ENCODE results near the gene NRXN2. TPM values are rescaled to one million over a fixed set of nuclear protein-coding genes. Genes with fewer than 3 reads are reported as not detected.

The NRXN2 gene
- total and polyA plus RNA-seq, 2 of the 13 experiments (the other 11 are each of a cell fraction or from before 2014, with no cell fraction given), result not detected

GRCh38 chr11:64759131-64759721 lies 36.2 kb upstream of the NRXN2 start (continued):
- TF ChIP-seq RBFOX2 (IDR thresholded peaks at IDR 0.05; ENCODE audit: low read depth, low read length) (no peak), ZNF850 (CRISPR knock-in tag; conservative IDR thresholded peaks at IDR 0.05) (no peak), SPEN (CRISPR knock-in tag; IDR thresholded peaks at IDR 0.05; ENCODE audit: low read depth) (0 out of 2 replicates have a peak, but pooled peaks have one; percentile 23), MEF2D (CRISPR knock-in tag; IDR thresholded peaks at IDR 0.05) (no peak), TIGD3 (CRISPR knock-in tag; IDR thresholded peaks at IDR 0.05; ENCODE audit: borderline replicate concordance) (no peak), KAT2B (IDR thresholded peaks at IDR 0.05; ENCODE audit: borderline replicate concordance, low read depth, low read length) (no peak), REL (CRISPR knock-in tag; conservative IDR thresholded peaks at IDR 0.05) (no peak), HMG20B (CRISPR knock-in tag; conservative IDR thresholded peaks at IDR 0.05) (no peak), DNMT3B (CRISPR knock-in tag; conservative IDR thresholded peaks at IDR 0.05) (no peak), RFX1 (IDR thresholded peaks at IDR 0.05) (no peak), HOXD1 (CRISPR knock-in tag; IDR thresholded peaks at IDR 0.05) (no peak), TSC22D2 (CRISPR knock-in tag; IDR thresholded peaks at IDR 0.05; ENCODE audit: borderline replicate concordance) (no peak), SIN3A (IDR thresholded peaks at IDR 0.05; ENCODE audit: borderline replicate concordance, low read depth, low read length) (no peak), SOX13 (IDR thresholded peaks at IDR 0.05) (no peak), SOX13 (CRISPR knock-in tag; conservative IDR thresholded peaks at IDR 0.05 in 1 of 2, IDR thresholded peaks at IDR 0.05 in 1 of 2) (no peak; a peak in 1 of 4 replicates), MBNL3 (CRISPR knock-in tag; conservative IDR thresholded peaks at IDR 0.05) (no peak), THAP11 (CRISPR knock-in tag; IDR thresholded peaks at IDR 0.05) (0 out of 2 replicates have a peak, but pooled peaks have one; percentile 18), RFX3 (CRISPR knock-in tag; IDR thresholded peaks at IDR 0.05) (no peak), ZKSCAN1 (IDR thresholded peaks at IDR 0.05; ENCODE audit: low read length) (no peak), GATA4 (IDR thresholded peaks at IDR 0.05; ENCODE audit: borderline replicate concordance, low read depth) (no peak), FOXK1 (CRISPR knock-in tag; IDR thresholded peaks at IDR 0.05; ENCODE audit: borderline replicate concordance, low read depth) (no peak), RXRA (CRISPR knock-in tag; IDR thresholded peaks at IDR 0.05) (peak; percentile 52; the same call in 1 of the 2 replicates), ZFY (CRISPR knock-in tag; IDR thresholded peaks at IDR 0.05) (peak; percentile 47; the same call in 1 of the 2 replicates), MIXL1 (CRISPR knock-in tag; IDR thresholded peaks at IDR 0.05) (no peak), ZNF557 (CRISPR knock-in tag; IDR thresholded peaks at IDR 0.05) (no peak)
- TF ChIP-seq, protein P1, sequence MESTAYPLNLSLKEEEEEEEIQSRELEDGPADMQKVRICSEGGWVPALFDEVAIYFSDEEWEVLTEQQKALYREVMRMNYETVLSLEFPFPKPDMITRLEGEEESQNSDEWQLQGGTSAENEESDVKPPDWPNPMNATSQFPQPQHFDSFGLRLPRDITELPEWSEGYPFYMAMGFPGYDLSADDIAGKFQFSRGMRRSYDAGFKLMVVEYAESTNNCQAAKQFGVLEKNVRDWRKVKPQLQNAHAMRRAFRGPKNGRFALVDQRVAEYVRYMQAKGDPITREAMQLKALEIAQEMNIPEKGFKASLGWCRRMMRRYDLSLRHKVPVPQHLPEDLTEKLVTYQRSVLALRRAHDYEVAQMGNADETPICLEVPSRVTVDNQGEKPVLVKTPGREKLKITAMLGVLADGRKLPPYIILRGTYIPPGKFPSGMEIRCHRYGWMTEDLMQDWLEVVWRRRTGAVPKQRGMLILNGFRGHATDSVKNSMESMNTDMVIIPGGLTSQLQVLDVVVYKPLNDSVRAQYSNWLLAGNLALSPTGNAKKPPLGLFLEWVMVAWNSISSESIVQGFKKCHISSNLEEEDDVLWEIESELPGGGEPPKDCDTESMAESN (CRISPR knock-in tag; conservative IDR thresholded peaks at IDR 0.05), result no peak
